Diencephalon (tissue), 1 donor: ENCODE measurements around the gene RNF32. TPM values are rescaled to one million over a fixed set of nuclear protein-coding genes. Genes with fewer than 3 reads are reported as not detected.

Experiments
- total RNA-seq: library from RNA; depleted of rRNA; stranded (reverse); fragments of >200 nt; gene quantifications from one replicate; pipeline ENCODE4 v1.2.3, GENCODE V29; 2014

RNF32 gene
- 2.5 TPM for total RNA-seq

DNA sequence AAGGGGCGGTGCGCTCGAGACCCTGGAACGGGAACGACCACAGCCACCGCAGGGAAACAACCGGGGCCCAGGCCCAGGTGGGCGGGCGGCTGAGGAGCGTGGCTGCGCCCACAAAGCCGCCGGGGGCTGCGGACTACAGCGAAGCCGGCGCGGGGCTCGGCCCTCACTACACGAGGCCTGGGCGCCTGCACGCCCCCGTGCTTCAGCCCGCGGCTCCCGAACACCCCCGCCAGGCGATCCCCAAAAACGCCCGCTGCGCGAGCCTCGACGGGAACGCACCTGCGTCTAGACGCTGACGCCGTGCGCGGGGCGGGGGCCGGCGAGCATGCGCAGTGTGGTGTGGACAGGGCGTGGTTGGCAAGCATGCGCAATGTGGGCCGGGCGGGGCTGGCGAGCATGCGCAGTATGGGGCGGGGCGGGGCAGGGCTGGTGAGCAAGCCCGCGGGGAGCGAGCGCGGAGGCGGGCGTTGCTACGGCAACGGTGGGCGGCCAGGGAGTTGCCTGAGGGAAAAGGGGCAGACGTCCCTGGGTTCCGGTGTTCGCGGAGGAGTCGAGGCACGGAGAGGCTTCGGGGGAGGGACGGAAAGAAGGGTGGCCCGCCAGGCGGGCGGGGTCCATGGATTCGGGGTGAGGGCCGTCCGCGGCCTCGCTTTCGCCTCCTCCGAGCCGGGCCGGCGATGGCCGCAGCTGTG is at the start of gene RNF32:
RNF32 (plus strand) TSS at position 518 of the 692 bp plus-strand sequence. CDS start 3,104 bp downstream, outside the sequence.

